ENCODE data around the gene ZNF77. TPM values are rescaled to one million over a fixed set of nuclear protein-coding genes. Genes with fewer than 3 reads are reported as not detected.

The ZNF77 gene
- total RNA-seq, 1 donor from 2014 or later, result 9.9 TPM

DNA sequence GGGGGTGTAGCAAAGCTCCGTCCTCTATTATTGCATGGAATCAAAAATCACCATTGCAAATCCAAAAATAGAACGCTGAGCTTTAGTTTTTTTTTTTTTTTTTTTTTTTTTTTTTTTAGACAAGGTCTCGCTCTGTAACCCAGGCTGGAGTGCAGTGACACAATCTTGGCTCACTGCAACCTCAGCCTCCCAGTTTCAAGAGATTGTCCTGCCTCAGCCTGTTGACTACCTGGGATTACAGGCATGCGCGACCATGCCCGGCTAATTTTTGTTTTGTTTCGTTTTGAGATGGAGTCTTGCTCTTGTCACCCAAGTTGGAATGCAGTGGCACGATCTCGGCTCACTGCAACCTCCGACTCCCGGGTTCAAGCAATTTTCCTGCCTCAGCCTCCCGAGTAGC lies 15.3 kb upstream of the ZNF77 start:
- Mint-ChIP-seq H3K4me1 (peaks cover 3% of the 10 kb centered on the region), H3K9me3 (no peaks in the 10 kb centered on the region), H3K27me3 (ENCODE audit: low read depth) (peaks cover 1% of the 10 kb centered on the region), H3K27ac (no peak overlapping the region), H3K4me3 (no peak overlapping the region), H3K36me3 (no peaks in the 10 kb centered on the region)
- TF ChIP-seq, protein P1, sequence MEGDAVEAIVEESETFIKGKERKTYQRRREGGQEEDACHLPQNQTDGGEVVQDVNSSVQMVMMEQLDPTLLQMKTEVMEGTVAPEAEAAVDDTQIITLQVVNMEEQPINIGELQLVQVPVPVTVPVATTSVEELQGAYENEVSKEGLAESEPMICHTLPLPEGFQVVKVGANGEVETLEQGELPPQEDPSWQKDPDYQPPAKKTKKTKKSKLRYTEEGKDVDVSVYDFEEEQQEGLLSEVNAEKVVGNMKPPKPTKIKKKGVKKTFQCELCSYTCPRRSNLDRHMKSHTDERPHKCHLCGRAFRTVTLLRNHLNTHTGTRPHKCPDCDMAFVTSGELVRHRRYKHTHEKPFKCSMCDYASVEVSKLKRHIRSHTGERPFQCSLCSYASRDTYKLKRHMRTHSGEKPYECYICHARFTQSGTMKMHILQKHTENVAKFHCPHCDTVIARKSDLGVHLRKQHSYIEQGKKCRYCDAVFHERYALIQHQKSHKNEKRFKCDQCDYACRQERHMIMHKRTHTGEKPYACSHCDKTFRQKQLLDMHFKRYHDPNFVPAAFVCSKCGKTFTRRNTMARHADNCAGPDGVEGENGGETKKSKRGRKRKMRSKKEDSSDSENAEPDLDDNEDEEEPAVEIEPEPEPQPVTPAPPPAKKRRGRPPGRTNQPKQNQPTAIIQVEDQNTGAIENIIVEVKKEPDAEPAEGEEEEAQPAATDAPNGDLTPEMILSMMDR (IDR thresholded peaks at IDR 0.05; ENCODE audit: unreplicated experiment), result no peak
- no peak for DNase-seq (ENCODE audit: low spot score in 2 of 2, unreplicated experiment in 2 of 2)

DNA sequence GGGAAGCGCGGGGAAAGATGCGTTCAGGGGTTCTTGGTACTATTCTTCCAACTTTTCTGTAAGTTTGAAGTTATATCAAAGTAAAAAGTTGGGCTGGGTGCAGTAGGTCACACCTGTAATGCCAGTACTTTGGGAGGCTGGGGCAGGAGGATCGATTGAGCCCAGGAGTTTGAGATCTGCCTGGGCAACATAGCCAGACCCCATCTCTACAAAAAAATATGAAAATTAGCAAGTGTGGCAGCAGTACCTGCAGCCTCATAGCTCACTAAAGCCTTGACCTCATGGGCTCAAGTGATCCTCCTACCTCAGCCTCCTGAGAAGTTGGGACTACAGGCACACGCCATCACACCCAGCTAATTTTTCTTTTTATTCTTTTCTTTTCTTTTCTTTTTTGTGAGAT lies 12.4 kb upstream of the ZNF77 start:
- peaks cover 12% of the 10 kb centered on the region for H3K4me1 Mint-ChIP-seq
- H3K36me3 Mint-ChIP-seq, result no peaks in the 10 kb centered on the region
- H3K9me3 Mint-ChIP-seq, result no peaks in the 10 kb centered on the region
- TF ChIP-seq, protein P1 (IDR thresholded peaks at IDR 0.05; ENCODE audit: unreplicated experiment), result no peak
- DNase-seq (ENCODE audit: low spot score in 2 of 2, unreplicated experiment in 2 of 2), result no peak
- H3K4me3 Mint-ChIP-seq, result no peak overlapping the region
- no peak overlapping the region for H3K27ac Mint-ChIP-seq
- peaks cover 1% of the 10 kb centered on the region for H3K27me3 Mint-ChIP-seq (ENCODE audit: low read depth)

GRCh38 chr19:2952953-2953481 lies 8.2 kb upstream of the ZNF77 start:
- DNase-seq (ENCODE audit: low spot score in 2 of 2, unreplicated experiment in 2 of 2), result no peak
- TF ChIP-seq, protein P1 (IDR thresholded peaks at IDR 0.05; ENCODE audit: unreplicated experiment), result peak; percentile 55
- H3K4me1 Mint-ChIP-seq, result peaks cover 26% of the 10 kb centered on the region
- no peaks in the 10 kb centered on the region for H3K27me3 Mint-ChIP-seq (ENCODE audit: low read depth)
- peak overlapping the region; percentile 95 for H3K27ac Mint-ChIP-seq
- peak overlapping the region; percentile 47 for H3K4me3 Mint-ChIP-seq
- H3K9me3 Mint-ChIP-seq, result no peaks in the 10 kb centered on the region
- H3K36me3 Mint-ChIP-seq, result no peaks in the 10 kb centered on the region

- no peaks in the 10 kb centered on the region for H3K27me3 Mint-ChIP-seq (ENCODE audit: low read depth)
These were observed 5.7 kb upstream of the ZNF77 start for GRCh38 chr19:2950286-2951124.

DNA sequence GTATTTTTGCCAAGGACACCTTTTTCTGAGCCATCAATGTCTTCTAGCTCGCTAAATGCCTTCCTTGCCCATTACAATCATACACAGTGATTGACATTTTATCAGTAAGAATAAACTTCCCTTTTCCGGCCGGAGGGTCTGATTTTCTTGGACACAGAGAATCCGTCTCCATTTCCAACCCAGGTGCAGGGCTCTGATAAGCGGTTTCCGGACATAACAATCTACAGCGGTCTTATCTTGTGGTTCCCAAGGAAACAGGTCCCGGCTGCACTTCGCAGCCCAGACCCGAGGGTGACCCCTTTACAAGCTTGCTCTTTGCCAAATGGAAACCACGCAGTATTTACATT lies 5.1 kb upstream of the ZNF77 start:
- Mint-ChIP-seq H3K4me1 (peaks cover 36% of the 10 kb centered on the region), H3K36me3 (no peaks in the 10 kb centered on the region)
- no peak for DNase-seq (ENCODE audit: low spot score in 2 of 2, unreplicated experiment in 2 of 2)

More at GRCh38 chr19:2950286-2951124, 5.7 kb upstream of the ZNF77 start:
- TF ChIP-seq, protein P1 (IDR thresholded peaks at IDR 0.05; ENCODE audit: unreplicated experiment), result no peak
- DNase-seq (ENCODE audit: low spot score in 2 of 2, unreplicated experiment in 2 of 2), result peak; percentile 100
- Mint-ChIP-seq H3K36me3 (no peaks in the 10 kb centered on the region), H3K4me3 (peak overlapping the region; percentile 95), H3K9me3 (no peaks in the 10 kb centered on the region), H3K4me1 (peaks cover 34% of the 10 kb centered on the region), H3K27ac (peak overlapping the region; percentile 98)

More for the DNA sequence above, 5.1 kb upstream of the ZNF77 start:
- H3K4me3 Mint-ChIP-seq, result peak overlapping the region; percentile 95
- H3K27ac Mint-ChIP-seq, result peak overlapping the region; percentile 98
- TF ChIP-seq, protein P1 (IDR thresholded peaks at IDR 0.05; ENCODE audit: unreplicated experiment), result no peak
- no peaks in the 10 kb centered on the region for H3K9me3 Mint-ChIP-seq
- H3K27me3 Mint-ChIP-seq (ENCODE audit: low read depth), result no peaks in the 10 kb centered on the region
